Smooth muscle cell (in vitro differentiated cells): ENCODE measurements around the gene ESPN. TPM values are rescaled to one million over a fixed set of nuclear protein-coding genes. Genes with fewer than 3 reads are reported as not detected.

Experiments
- DNase-seq: peaks from one replicate; lab custom pipeline; 2025; ENCODE audit not compliant: unreplicated experiment; lab: John Stamatoyannopoulos, UW
- H2AFZ ChIP-seq: fragments of 200-600 bp; sonication (generic); 2 replicates; pipeline ENCODE4 v1.6.0; 2016; ENCODE audit warnings: antibody characterized with exemption, low read depth, mild to moderate bottlenecking
- H3F3A ChIP-seq: fragments of 200-600 bp; sonication (generic); 2 replicates; pipeline ENCODE4 v1.6.0; 2017; ENCODE audit warnings: antibody characterized with exemption, low read depth
- H3K27ac ChIP-seq: fragments of 200-600 bp; sonication (generic); 2 replicates; pipeline ENCODE4 v1.5.1; 2016; ENCODE audit warnings: low read depth, mild to moderate bottlenecking
- H3K27me3 ChIP-seq: fragments of 200-600 bp; sonication (generic); 2 replicates; pipeline ENCODE4 v1.6.1; 2016; ENCODE audit warnings: low read depth, mild to moderate bottlenecking
- H3K36me3 ChIP-seq: fragments of 200-600 bp; sonication (generic); 2 replicates; pipeline ENCODE4 v1.5.1; 2016; ENCODE audit warnings: low read depth
- H3K4me1 ChIP-seq: fragments of 200-600 bp; sonication (generic); 2 replicates; pipeline ENCODE4 v1.5.1; 2016; ENCODE audit warnings: low read depth
- H3K4me2 ChIP-seq: fragments of 200-600 bp; sonication (generic); 2 replicates; pipeline ENCODE4 v1.6.0; 2016; ENCODE audit warnings: mild to moderate bottlenecking
- H3K4me3 ChIP-seq: fragments of 200-600 bp; sonication (generic); 2 replicates; pipeline ENCODE4 v1.5.1; 2016; ENCODE audit warnings: mild to moderate bottlenecking
- H3K79me2 ChIP-seq: fragments of 200-600 bp; sonication (generic); 2 replicates; pipeline ENCODE4 v1.6.0; 2016; ENCODE audit warnings: low read depth, mild to moderate bottlenecking
- H3K9ac ChIP-seq: fragments of 200-600 bp; sonication (generic); 2 replicates; pipeline ENCODE4 v1.6.0; 2016; ENCODE audit warnings: low read depth
- H3K9me3 ChIP-seq: fragments of 200-600 bp; sonication (generic); replicated peaks from 2 replicates; pipeline ENCODE4 v1.5.1; 2016; ENCODE audit warnings: low read depth
- H4K20me1 ChIP-seq: fragments of 200-600 bp; sonication (generic); 2 replicates; pipeline ENCODE4 v1.6.0; 2016; ENCODE audit warnings: low read depth
- WGBS: methylation state at CpG from one replicate; pipeline ENCODE4 v1.1.7; 2016; ENCODE audit warnings: low lambda C conversion rate; 5-methylcytosine and 5-hydroxymethylcytosine counted together
- polyA plus RNA-seq: library from polyadenylated mRNA; unstranded; fragments of >200 nt; fragmentation: Nextera tagmentation; extraction: Ambion mirVana; gene quantifications from 2 replicates; pipeline ENCODE4 v1.2.1, GENCODE V29; 2016
- total RNA-seq: library from RNA; depleted of rRNA; stranded (reverse); fragments of >200 nt; gene quantifications from 2 replicates; pipeline ENCODE4 v1.2.3, GENCODE V29; 2014
- TF ChIP-seq, protein P1 (sequence below): fragments of 200-600 bp; sonication (generic); IDR thresholded peaks from 2 replicates; pipeline ENCODE4 v1.5.1; 2017; ENCODE audit warnings: borderline replicate concordance, mild to moderate bottlenecking, antibody characterized with exemption; ENCODE audit not compliant: insufficient read depth, poor library complexity, severe bottlenecking

Gene ESPN
- total and polyA plus RNA-seq, 2 experiments from 2014 or later = 1.1 TPM; not detected in 1

DNA sequence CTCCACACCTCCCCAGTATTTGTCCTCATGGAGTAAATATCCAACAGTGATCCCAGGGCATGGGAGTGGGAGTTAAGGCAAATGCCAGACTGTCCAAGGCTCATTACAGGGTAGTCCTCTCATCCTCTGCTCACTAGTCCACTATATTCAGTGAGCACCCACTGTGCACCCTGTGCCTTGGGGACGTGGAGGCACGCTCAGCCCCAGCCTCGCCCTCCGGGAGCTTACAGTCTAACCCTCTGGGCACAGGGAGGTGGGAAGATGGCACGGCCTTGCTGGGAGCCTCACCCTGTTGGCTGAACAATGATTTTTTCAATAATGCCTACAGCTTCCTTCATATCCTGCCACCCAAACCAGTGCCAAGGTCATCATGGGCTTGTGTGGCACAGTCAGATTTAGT is 7.7 kb upstream of the ESPN start:
- 89% methylated on average over 5 of the region's 5 CpGs for WGBS

DNA sequence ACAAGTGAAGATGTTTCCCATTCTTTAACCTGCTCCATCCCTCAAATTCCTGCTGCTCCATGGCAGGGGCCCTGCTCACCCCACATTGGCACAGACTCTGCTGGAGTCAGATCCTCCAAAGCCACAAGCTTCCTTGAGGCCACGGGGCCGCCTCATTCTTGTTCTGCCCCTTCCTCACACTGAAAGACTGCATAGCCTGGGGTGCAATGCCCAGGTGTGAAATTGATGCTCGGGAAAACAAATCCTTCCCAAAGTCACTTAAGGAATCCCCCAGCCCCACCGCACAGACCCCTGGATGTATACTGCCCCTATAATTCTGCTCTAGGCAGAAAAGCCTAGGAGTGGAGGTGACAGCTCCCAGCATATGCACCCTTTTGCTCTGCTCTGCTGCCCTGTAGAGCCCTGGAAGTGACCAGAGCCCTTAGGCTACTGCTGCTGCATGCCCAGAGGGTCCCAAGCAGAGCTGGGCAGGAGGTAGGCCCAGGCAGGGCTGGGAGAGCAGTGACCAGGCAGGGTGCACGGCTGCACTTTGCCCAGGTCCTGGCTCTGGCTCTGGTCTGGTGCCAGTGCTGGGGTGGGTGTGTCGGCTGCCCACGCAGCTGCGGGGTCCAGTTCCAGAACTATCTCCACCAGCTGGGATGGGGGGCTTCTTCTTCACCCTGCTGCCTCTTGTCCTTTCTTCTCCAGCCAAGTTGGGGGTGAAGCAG is 6.5 kb upstream of the ESPN start:
- Histone ChIP-seq H3F3A (no peaks in the 10 kb centered on the region), H3K36me3 (no peaks in the 10 kb centered on the region), H3K9me3 (no peaks in the 10 kb centered on the region), H3K27ac (no peak overlapping the region), H3K4me2 (no peak overlapping the region), H3K4me1 (peaks cover 22% of the 10 kb centered on the region), H4K20me1 (no peaks in the 10 kb centered on the region), H3K9ac (no peak overlapping the region), H3K79me2 (no peaks in the 10 kb centered on the region), H3K27me3 (peaks cover 86% of the 10 kb centered on the region), H3K4me3 (no peak overlapping the region), H2AFZ (no peak overlapping the region)
- 85% methylated on average over 8 of the region's 8 CpGs for WGBS
- DNase-seq = no peak
- TF ChIP-seq, protein P1, sequence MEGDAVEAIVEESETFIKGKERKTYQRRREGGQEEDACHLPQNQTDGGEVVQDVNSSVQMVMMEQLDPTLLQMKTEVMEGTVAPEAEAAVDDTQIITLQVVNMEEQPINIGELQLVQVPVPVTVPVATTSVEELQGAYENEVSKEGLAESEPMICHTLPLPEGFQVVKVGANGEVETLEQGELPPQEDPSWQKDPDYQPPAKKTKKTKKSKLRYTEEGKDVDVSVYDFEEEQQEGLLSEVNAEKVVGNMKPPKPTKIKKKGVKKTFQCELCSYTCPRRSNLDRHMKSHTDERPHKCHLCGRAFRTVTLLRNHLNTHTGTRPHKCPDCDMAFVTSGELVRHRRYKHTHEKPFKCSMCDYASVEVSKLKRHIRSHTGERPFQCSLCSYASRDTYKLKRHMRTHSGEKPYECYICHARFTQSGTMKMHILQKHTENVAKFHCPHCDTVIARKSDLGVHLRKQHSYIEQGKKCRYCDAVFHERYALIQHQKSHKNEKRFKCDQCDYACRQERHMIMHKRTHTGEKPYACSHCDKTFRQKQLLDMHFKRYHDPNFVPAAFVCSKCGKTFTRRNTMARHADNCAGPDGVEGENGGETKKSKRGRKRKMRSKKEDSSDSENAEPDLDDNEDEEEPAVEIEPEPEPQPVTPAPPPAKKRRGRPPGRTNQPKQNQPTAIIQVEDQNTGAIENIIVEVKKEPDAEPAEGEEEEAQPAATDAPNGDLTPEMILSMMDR = no peak

More for the DNA sequence above, 7.7 kb upstream of the ESPN start:
- no peaks in the 10 kb centered on the region for H3K79me2 ChIP-seq
- no peak overlapping the region for H3K4me3 ChIP-seq
- H2AFZ ChIP-seq = no peak overlapping the region
- DNase-seq = no peak
- TF ChIP-seq, protein P1 = no peak
- no peak overlapping the region for H3K9ac ChIP-seq
- no peak overlapping the region for H3K4me2 ChIP-seq
- H3K36me3 ChIP-seq = no peaks in the 10 kb centered on the region
- H3K9me3 ChIP-seq = no peaks in the 10 kb centered on the region
- no peak overlapping the region for H3K27ac ChIP-seq
- peaks cover 74% of the 10 kb centered on the region for H3K27me3 ChIP-seq
- no peaks in the 10 kb centered on the region for H4K20me1 ChIP-seq
- H3F3A ChIP-seq = no peaks in the 10 kb centered on the region
- H3K4me1 ChIP-seq = peaks cover 22% of the 10 kb centered on the region

DNA sequence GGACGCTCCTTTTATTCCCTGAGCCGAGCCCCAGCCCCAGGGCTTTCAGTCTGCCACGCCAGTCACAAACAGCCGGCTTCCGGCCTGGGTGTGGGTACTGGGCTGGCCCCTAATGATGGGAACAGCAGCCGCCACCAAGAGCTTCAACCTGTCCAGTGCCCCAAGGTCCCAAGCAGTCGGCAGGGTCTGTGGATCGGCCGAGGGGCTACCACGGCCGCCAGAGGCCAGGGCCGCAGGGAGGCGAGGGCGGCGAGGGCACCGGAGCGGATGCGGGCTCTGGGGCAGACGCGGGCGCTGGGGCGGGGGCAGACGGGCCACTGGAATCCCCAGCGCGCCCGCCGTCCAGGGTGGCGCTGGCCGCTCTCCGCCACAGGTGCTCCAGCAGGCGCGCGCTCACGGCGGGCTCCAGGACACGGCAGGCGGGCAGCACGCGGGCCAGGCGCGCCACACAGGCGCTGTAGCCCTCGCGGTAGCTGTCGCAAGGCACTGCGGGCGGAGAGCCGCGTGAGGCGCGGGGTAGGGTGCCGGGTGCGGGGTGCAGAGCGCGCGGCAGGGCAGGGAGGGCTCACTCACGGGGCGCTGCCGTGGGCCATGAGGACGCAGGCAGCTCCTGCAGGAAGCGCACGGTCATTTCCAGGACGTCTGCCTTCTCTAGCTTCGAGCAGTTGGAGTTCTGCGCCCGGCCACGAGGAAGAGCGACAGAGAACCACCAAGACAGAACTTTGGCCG is 5.7 kb upstream of the ESPN start:
- Histone ChIP-seq H2AFZ (no peak overlapping the region), H3K9ac (no peak overlapping the region), H3K9me3 (no peaks in the 10 kb centered on the region), H3K4me3 (peak overlapping the region; percentile 49), H3K36me3 (no peaks in the 10 kb centered on the region), H4K20me1 (no peaks in the 10 kb centered on the region), H3K27ac (no peak overlapping the region), H3K27me3 (peaks cover 94% of the 10 kb centered on the region), H3K4me1 (peaks cover 22% of the 10 kb centered on the region), H3K4me2 (peak overlapping the region; percentile 84), H3K79me2 (no peaks in the 10 kb centered on the region), H3F3A (no peaks in the 10 kb centered on the region)
- TF ChIP-seq, protein P1 = no peak
- 19% methylated on average over 68 of the region's 69 CpGs for WGBS
- DNase-seq = no peak
